ENCODE data around the gene PCDHGA4.
"Not testable (repeated sequence)": the region's sequence is repeated elsewhere in the genome, so short reads cannot be mapped to it uniquely, and the experiment has no call there.

The PCDHGA4 gene

DNA sequence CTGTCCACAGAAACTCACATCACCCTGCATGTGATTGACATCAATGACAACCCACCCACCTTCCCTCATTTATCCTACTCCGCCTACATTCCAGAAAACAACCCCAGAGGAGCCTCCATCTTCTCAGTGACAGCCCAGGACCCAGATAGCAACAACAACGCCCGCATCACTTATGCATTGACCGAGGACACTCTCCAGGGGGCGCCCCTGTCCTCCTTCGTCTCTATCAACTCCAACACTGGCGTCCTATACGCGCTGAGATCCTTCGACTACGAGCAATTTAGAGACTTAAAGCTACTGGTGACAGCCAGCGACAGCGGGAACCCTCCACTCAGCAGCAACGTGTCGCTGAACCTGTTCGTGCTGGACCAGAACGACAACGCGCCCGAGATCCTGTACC, 9.5 kb upstream of the PCDHGA4 start:
- no peak for DNase-seq
- no peaks in the 10 kb centered on the region for H4K20me1 ChIP-seq (ENCODE audit: insufficient read depth, low read length)
- H3K27ac ChIP-seq (ENCODE audit: low read length) = no peak overlapping the region
- H3K36me3 ChIP-seq (ENCODE audit: insufficient read depth, low read length) = no peaks in the 10 kb centered on the region
- no peaks in the 10 kb centered on the region for H3K4me1 ChIP-seq (ENCODE audit: insufficient read depth, low read length)
- H3K9me3 ChIP-seq (ENCODE audit: insufficient read depth, low read length, severe bottlenecking) = no peaks in the 10 kb centered on the region
- no peak overlapping the region for H3K9ac ChIP-seq (ENCODE audit: low read depth, low read length)
- H3K79me2 ChIP-seq (ENCODE audit: insufficient read depth, low read length) = no peaks in the 10 kb centered on the region
- H2AFZ ChIP-seq (ENCODE audit: low read depth, low read length) = no peak overlapping the region
- TF ChIP-seq EZH2 (IDR thresholded peaks at IDR 0.05; ENCODE audit: borderline replicate concordance, low read depth, low read length, severe bottlenecking) = no peak
- no peak for TF ChIP-seq CTCF (IDR thresholded peaks at IDR 0.05; ENCODE audit: borderline replicate concordance, extremely low read depth, low read length, poor library complexity, severe bottlenecking)
- no peak for ATAC-seq (ENCODE audit: insufficient read depth, low read depth)
- no peak overlapping the region for H3K4me3 ChIP-seq (ENCODE audit: low read depth in 1 of 2, low read length in 2 of 2)
- no peaks in the 10 kb centered on the region for H3K27me3 ChIP-seq (ENCODE audit: insufficient read depth, low read length, poor library complexity)
- H3K4me2 ChIP-seq (ENCODE audit: insufficient read depth, low read length) = no peak overlapping the region

- DNase-seq; H3K36me3 ChIP-seq (ENCODE audit: insufficient read depth, low read length); ATAC-seq (ENCODE audit: insufficient read depth, low read depth): not testable (repeated sequence)
Measured at GRCh38 chr5:141346017-141346416, 8.8 kb upstream of the PCDHGA4 start.

DNA sequence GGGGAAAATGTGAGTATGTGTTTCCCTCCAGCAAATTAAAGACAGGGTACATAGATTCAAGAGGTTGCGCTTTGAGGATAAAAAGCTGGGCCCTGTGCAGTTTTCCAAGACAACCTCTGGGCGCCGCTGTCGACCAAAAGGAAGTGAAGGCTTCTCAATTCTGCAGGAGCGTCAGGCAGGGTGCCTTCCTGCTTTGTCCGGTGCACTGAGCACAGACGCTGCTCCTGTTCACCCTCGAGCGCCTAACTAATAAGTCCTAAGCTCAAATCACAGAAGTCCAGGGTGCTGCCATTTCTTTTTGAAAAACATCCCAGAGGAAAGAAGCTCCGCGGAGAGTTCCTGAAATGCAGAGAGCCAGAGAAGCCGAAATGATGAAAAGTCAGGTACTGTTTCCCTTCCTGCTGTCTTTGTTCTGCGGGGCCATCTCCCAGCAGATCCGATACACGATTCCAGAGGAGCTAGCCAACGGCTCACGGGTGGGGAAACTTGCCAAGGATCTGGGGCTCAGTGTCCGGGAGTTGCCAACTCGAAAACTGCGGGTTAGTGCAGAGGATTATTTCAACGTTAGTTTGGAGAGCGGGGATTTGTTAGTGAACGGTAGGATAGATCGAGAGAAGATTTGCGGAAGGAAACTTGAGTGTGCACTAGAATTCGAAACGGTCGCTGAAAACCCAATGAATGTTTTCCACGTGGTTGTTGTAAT, 4.8 kb upstream of the PCDHGA4 start, which contains the start of gene PCDHGB1:
Gene PCDHGB1 (plus strand): TSS at position 183 of the 703 bp plus-strand sequence. CDS start 162 bp downstream, at position 345.
- Histone ChIP-seq H3K27me3 (ENCODE audit: insufficient read depth, low read length, poor library complexity) (no peaks in the 10 kb centered on the region), H3K4me2 (ENCODE audit: insufficient read depth, low read length) (no peak within 1 kb of the TSS), H3K9me3 (ENCODE audit: insufficient read depth, low read length, severe bottlenecking) (no peaks in the 10 kb centered on the region), H3K27ac (ENCODE audit: low read length) (no peak within 1 kb of the TSS), H3K4me1 (ENCODE audit: insufficient read depth, low read length) (no peaks in the 10 kb centered on the region), H3K79me2 (ENCODE audit: insufficient read depth, low read length) (no peaks in the 10 kb centered on the region), H3K4me3 (ENCODE audit: low read depth in 1 of 2, low read length in 2 of 2) (no peak within 1 kb of the TSS), H4K20me1 (ENCODE audit: insufficient read depth, low read length) (no peaks in the 10 kb centered on the region), H2AFZ (ENCODE audit: low read depth, low read length) (0 out of 2 replicates have a peak within 1 kb of the TSS, but pooled peaks have one; percentile 10), H3K9ac (ENCODE audit: low read depth, low read length) (no peak within 1 kb of the TSS), H3K36me3 (ENCODE audit: insufficient read depth, low read length) (no peaks in the 10 kb centered on the region)
- TF ChIP-seq EZH2 (IDR thresholded peaks at IDR 0.05; ENCODE audit: borderline replicate concordance, low read depth, low read length, severe bottlenecking) (no peak), CTCF (IDR thresholded peaks at IDR 0.05; ENCODE audit: borderline replicate concordance, extremely low read depth, low read length, poor library complexity, severe bottlenecking) (peak; percentile 17)
- ATAC-seq (ENCODE audit: insufficient read depth, low read depth) = no peak
- no peak for DNase-seq

More at GRCh38 chr5:141346017-141346416, 8.8 kb upstream of the PCDHGA4 start:
- not testable (repeated sequence) for H3K9ac ChIP-seq (ENCODE audit: low read depth, low read length); H3K27me3 ChIP-seq (ENCODE audit: insufficient read depth, low read length, poor library complexity); H3K4me2 ChIP-seq (ENCODE audit: insufficient read depth, low read length); H2AFZ ChIP-seq (ENCODE audit: low read depth, low read length); H3K4me3 ChIP-seq (ENCODE audit: low read depth in 1 of 2, low read length in 2 of 2); H3K27ac ChIP-seq (ENCODE audit: low read length); H3K9me3 ChIP-seq (ENCODE audit: insufficient read depth, low read length, severe bottlenecking); H3K4me1 ChIP-seq (ENCODE audit: insufficient read depth, low read length); H3K79me2 ChIP-seq (ENCODE audit: insufficient read depth, low read length); H4K20me1 ChIP-seq (ENCODE audit: insufficient read depth, low read length)

DNA sequence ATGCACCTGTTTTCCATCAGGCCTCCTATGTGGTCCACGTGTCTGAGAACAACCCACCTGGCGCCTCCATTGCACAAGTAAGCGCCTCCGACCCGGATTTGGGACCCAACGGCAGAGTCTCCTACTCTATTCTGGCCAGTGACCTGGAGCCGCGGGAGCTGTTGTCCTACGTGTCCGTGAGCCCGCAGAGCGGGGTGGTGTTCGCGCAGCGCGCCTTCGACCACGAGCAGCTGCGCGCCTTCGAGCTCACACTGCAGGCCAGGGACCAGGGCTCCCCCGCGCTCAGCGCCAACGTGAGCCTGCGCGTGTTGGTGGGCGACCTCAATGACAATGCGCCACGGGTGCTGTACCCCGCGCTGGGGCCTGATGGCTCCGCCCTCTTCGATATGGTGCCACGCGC, 3.2 kb upstream of the PCDHGA4 start:
- TF ChIP-seq CTCF (IDR thresholded peaks at IDR 0.05; ENCODE audit: borderline replicate concordance, extremely low read depth, low read length, poor library complexity, severe bottlenecking) (no peak), EZH2 (IDR thresholded peaks at IDR 0.05; ENCODE audit: borderline replicate concordance, low read depth, low read length, severe bottlenecking) (no peak)
- DNase-seq (no peak), ATAC-seq (ENCODE audit: insufficient read depth, low read depth) (no peak)
- no peaks in the 10 kb centered on the region for H3K79me2 ChIP-seq (ENCODE audit: insufficient read depth, low read length)
- no peaks in the 10 kb centered on the region for H4K20me1 ChIP-seq (ENCODE audit: insufficient read depth, low read length)
- no peak overlapping the region for H3K27ac ChIP-seq (ENCODE audit: low read length)
- no peak overlapping the region for H3K4me2 ChIP-seq (ENCODE audit: insufficient read depth, low read length)
- no peaks in the 10 kb centered on the region for H3K9me3 ChIP-seq (ENCODE audit: insufficient read depth, low read length, severe bottlenecking)
- H3K36me3 ChIP-seq (ENCODE audit: insufficient read depth, low read length) = no peaks in the 10 kb centered on the region
- no peaks in the 10 kb centered on the region for H3K4me1 ChIP-seq (ENCODE audit: insufficient read depth, low read length)
- H2AFZ ChIP-seq (ENCODE audit: low read depth, low read length) = no peak overlapping the region
- no peaks in the 10 kb centered on the region for H3K27me3 ChIP-seq (ENCODE audit: insufficient read depth, low read length, poor library complexity)
- H3K9ac ChIP-seq (ENCODE audit: low read depth, low read length) = no peak overlapping the region
- no peak overlapping the region for H3K4me3 ChIP-seq (ENCODE audit: low read depth in 1 of 2, low read length in 2 of 2)

Measured in DND-41 (cell line).